Measurements from ENCODE around the gene SAC3D1.

SAC3D1 gene

GRCh38 chr11:65083134-65083833, 42.3 kb downstream of the SAC3D1 start:
- no peak for TF ChIP-seq CTCF (IDR thresholded peaks at IDR 0.05; ENCODE audit: insufficient read depth, missing control alignments)
- FAIRE-seq = no peak
- DNase-seq (ENCODE audit: insufficient read length, low spot score) = no peak

GRCh38 chr11:65083834-65084597, 43.0 kb downstream of the SAC3D1 start, which contains the start of the genes CDCA5 and ZFPL1:
TSS of gene CDCA5 (minus strand) at chr11:65084040. CDS start at chr11:65083978, 62 bp downstream.
TSS of gene ZFPL1 (plus strand) at chr11:65084222. CDS start at chr11:65084699, 477 bp downstream.
- DNase-seq (ENCODE audit: insufficient read length, low spot score) (peak; percentile 95), FAIRE-seq (no peak)
- no peak for TF ChIP-seq CTCF (IDR thresholded peaks at IDR 0.05; ENCODE audit: insufficient read depth, missing control alignments)

- no peak for FAIRE-seq
- TF ChIP-seq CTCF (IDR thresholded peaks at IDR 0.05; ENCODE audit: insufficient read depth, missing control alignments) = no peak
Observed at GRCh38 chr11:65084598-65085375, 43.8 kb downstream of the SAC3D1 start.

GRCh38 chr11:65085446-65085845, 44.4 kb downstream of the SAC3D1 start:
- no peak for FAIRE-seq
- DNase-seq (ENCODE audit: insufficient read length, low spot score) = no peak
- TF ChIP-seq CTCF (IDR thresholded peaks at IDR 0.05; ENCODE audit: insufficient read depth, missing control alignments) = no peak

More at GRCh38 chr11:65084598-65085375, 43.8 kb downstream of the SAC3D1 start:
- DNase-seq (ENCODE audit: insufficient read length, low spot score) = no peak

GRCh38 chr11:65086809-65087208, 45.8 kb downstream of the SAC3D1 start:
- FAIRE-seq (no peak), DNase-seq (ENCODE audit: insufficient read length, low spot score) (no peak)
- TF ChIP-seq CTCF (IDR thresholded peaks at IDR 0.05; ENCODE audit: insufficient read depth, missing control alignments) = no peak

- no peak for TF ChIP-seq CTCF (IDR thresholded peaks at IDR 0.05; ENCODE audit: insufficient read depth, missing control alignments)
Observed at GRCh38 chr11:65087216-65087615, 46.2 kb downstream of the SAC3D1 start.

More at GRCh38 chr11:65087216-65087615, 46.2 kb downstream of the SAC3D1 start:
- no peak for FAIRE-seq
- DNase-seq (ENCODE audit: insufficient read length, low spot score) = no peak
